A673 (cell line): ENCODE measurements around the gene HVCN1. TPM values are rescaled to one million over a fixed set of nuclear protein-coding genes. Genes with fewer than 3 reads are reported as not detected.
A peak's percentile ranks its signal among the peaks of the same experiment; 100 is the strongest.

ENCODE experiments used
- BruUV-seq: library from RNA; stranded (reverse); fragments of 400-500 nt; replicated peaks from 2 replicates; lab custom pipeline; 2021; lab: Mats Ljungman, UMichigan
- CTCF ChIA-PET: fragments of 300-600 bp; sonication (Branson Sonifier 250); formaldehyde crosslinking; loops from one replicate; lab custom pipeline; 2022; ENCODE audit warnings: antibody characterized with exemption; lab: Charles Lee
- POLR2A ChIA-PET: fragments of 300-600 bp; sonication (Branson Sonifier 250); formaldehyde crosslinking; loops from one replicate; lab custom pipeline; 2022; ENCODE audit warnings: antibody characterized with exemption; ENCODE audit not compliant: low non-redundant PET; lab: Charles Lee
- DNase-seq: peaks from one replicate; pipeline ENCODE4 v3.0.0-alpha.2; 2015; ENCODE audit warnings: low spot score
- H3K27ac ChIP-seq: fragments of 200-600 bp; sonication (generic); 2 replicates; pipeline ENCODE4 v1.5.1; 2016; ENCODE audit warnings: mixed run types, low read depth, mild to moderate bottlenecking, mixed read lengths, antibody characterized with exemption, low read length; ENCODE audit not compliant: poor library complexity, severe bottlenecking
- H3K27me3 ChIP-seq: fragments of 200-600 bp; sonication (generic); replicated peaks from 2 replicates; pipeline ENCODE4 v1.6.1; 2017; ENCODE audit warnings: mixed run types, low read depth, mild to moderate bottlenecking, mixed read lengths, antibody characterized with exemption, low read length; ENCODE audit not compliant: insufficient read depth, poor library complexity
- H3K36me3 ChIP-seq: fragments of 200-600 bp; sonication (generic); 2 replicates; pipeline ENCODE4 v1.6.1; 2016; ENCODE audit warnings: mixed run types, mild to moderate bottlenecking, mixed read lengths, antibody characterized with exemption, low read length; ENCODE audit not compliant: insufficient read depth, poor library complexity, severe bottlenecking
- H3K4me1 ChIP-seq: fragments of 200-600 bp; sonication (generic); 2 replicates; pipeline ENCODE4 v1.6.1; 2017; ENCODE audit warnings: mixed run types, mild to moderate bottlenecking, mixed read lengths, antibody characterized with exemption, low read length; ENCODE audit not compliant: insufficient read depth, poor library complexity, severe bottlenecking
- H3K4me3 ChIP-seq: fragments of 200-600 bp; sonication (generic); 2 replicates; pipeline ENCODE4 v1.5.1; 2016; ENCODE audit warnings: low read depth, mixed run types, mild to moderate bottlenecking, mixed read lengths, low read length; ENCODE audit not compliant: poor library complexity, severe bottlenecking
- H3K9me3 ChIP-seq: fragments of 200-600 bp; sonication (generic); 2 replicates; pipeline ENCODE4 v1.6.1; 2016; ENCODE audit warnings: mixed run types, low read depth, mild to moderate bottlenecking, mixed read lengths, antibody characterized with exemption, low read length; ENCODE audit not compliant: poor library complexity, severe bottlenecking
- EZH2 ChIP-seq: fragments of 200-600 bp; sonication (generic); IDR thresholded peaks from 2 replicates; pipeline ENCODE4 v1.6.1; 2017; ENCODE audit warnings: borderline replicate concordance, low read depth, mild to moderate bottlenecking, mixed read lengths, antibody characterized with exemption, low read length; ENCODE audit not compliant: poor library complexity, severe bottlenecking
- intact Hi-C: fragments of 100-400 bp; cut with micrococcal nuclease; formaldehyde crosslinking; loops from one replicate; pipeline ENCODE4 v1.10.0; 2022; ENCODE audit not compliant: unreplicated experiment
- total RNA-seq: library from RNA; stranded (reverse); gene quantifications from 2 replicates; pipeline ENCODE4 v1.2.3, GENCODE V29; 2021
- TF ChIP-seq, protein P1 (sequence below): fragments of 300-800, 200-600 bp; sonication (generic); conservative IDR thresholded peaks from 2 replicates; pipeline ENCODE4 v1.5.1; 2017; ENCODE audit warnings: low read depth, mild to moderate bottlenecking, antibody characterized with exemption, low read length, moderate library complexity, mixed read lengths

Gene HVCN1
- total RNA-seq, 1 experiment from 2014 or later = 1.1 TPM

DNA sequence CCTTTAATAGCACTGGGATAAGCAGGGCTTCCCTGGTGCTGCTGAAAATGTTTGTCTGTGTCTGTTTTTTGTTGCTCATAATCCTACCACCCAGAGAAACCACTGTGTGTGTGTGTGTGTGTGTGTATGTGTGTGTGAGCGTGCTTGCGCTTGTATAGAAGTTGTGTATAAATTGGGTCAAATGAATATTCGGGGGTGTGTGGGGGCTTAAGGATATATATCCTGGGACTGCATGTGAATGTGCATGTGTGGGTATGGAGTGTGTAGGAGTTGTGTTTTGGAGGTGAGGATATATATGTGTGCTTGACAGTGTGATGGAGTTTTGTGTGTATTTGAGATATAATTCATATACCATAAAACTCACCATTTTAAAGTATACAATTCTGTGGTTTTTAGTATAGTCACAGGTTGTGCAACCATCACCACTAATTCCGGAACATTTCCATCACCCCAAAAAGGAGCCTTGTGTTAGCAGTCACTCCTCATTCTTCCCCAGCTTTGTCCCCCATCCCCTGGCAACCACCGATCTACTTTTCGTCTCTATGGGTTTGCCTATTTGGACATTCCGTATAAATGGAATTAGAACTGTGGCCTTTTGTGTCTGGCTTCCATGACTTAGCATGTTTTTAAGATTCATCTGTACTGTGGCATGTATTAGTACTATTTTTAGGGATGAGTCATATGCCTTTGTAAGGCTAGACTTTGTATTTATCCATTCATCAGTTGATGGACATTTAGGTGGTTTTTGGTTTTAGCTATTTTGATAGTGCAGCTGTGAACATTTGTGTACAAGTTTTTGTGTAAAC, 49.4 kb downstream of the HVCN1 start:
- H3K27ac ChIP-seq = no peak overlapping the region
- no peaks in the 10 kb centered on the region for H3K27me3 ChIP-seq
- ChIA-PET POLR2A (no interaction called here), CTCF (no interaction called here)
- DNase-seq = peak; percentile 31
- H3K4me1 ChIP-seq = peaks cover 46% of the 10 kb centered on the region
- H3K4me3 ChIP-seq = no peak overlapping the region
- intact Hi-C loops = no loop called here
- no peaks in the 10 kb centered on the region for H3K36me3 ChIP-seq
- no peak for TF ChIP-seq EZH2
- TF ChIP-seq, protein P1, sequence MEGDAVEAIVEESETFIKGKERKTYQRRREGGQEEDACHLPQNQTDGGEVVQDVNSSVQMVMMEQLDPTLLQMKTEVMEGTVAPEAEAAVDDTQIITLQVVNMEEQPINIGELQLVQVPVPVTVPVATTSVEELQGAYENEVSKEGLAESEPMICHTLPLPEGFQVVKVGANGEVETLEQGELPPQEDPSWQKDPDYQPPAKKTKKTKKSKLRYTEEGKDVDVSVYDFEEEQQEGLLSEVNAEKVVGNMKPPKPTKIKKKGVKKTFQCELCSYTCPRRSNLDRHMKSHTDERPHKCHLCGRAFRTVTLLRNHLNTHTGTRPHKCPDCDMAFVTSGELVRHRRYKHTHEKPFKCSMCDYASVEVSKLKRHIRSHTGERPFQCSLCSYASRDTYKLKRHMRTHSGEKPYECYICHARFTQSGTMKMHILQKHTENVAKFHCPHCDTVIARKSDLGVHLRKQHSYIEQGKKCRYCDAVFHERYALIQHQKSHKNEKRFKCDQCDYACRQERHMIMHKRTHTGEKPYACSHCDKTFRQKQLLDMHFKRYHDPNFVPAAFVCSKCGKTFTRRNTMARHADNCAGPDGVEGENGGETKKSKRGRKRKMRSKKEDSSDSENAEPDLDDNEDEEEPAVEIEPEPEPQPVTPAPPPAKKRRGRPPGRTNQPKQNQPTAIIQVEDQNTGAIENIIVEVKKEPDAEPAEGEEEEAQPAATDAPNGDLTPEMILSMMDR = no peak
- H3K9me3 ChIP-seq = no peaks in the 10 kb centered on the region
- BruUV-seq = no TSS peak

GRCh38 chr12:110638796-110639195, 50.1 kb downstream of the HVCN1 start:
- intact Hi-C loops = no loop called here
- CTCF ChIA-PET = no interaction called here
- TF ChIP-seq EZH2 = no peak
- TF ChIP-seq, protein P1 = no peak
- no peak overlapping the region for H3K4me3 ChIP-seq
- H3K27me3 ChIP-seq = no peaks in the 10 kb centered on the region
- POLR2A ChIA-PET = no interaction called here
- H3K36me3 ChIP-seq = no peaks in the 10 kb centered on the region
- H3K9me3 ChIP-seq = no peaks in the 10 kb centered on the region
- no peak overlapping the region for H3K27ac ChIP-seq
- BruUV-seq = no TSS peak
- peaks cover 54% of the 10 kb centered on the region for H3K4me1 ChIP-seq
- DNase-seq = no peak

DNA sequence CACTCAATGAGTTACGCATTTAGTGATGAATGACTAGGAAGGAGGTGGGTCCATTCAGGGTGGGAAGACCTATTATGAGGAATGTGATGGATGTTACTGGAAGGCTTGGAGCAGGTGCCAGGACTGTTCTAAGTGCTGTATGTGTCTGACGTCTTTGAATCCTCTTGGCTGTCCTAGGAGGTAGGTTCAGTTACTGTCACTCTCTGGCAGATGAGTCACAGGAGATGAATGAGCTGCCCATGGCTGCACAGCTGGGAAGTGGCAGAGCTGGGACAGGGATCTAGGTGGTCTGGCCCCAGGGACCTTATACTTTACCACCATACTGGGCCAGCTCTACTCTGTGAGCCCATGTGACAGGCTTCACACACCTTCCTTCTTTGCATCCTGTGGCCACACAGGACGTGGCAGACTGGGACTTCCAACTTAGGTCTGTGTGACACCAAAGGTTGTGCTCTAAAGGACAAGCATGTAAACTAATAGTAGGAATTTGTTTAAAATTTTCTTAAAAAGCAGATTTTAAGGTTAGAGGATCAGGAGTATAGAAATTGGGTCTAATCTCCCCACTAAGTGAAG, 51.0 kb downstream of the HVCN1 start:
- CTCF ChIA-PET = no interaction called here

More for the DNA sequence above, 51.0 kb downstream of the HVCN1 start:
- Histone ChIP-seq H3K36me3 (no peaks in the 10 kb centered on the region), H3K4me3 (no peak overlapping the region), H3K27ac (no peak overlapping the region), H3K4me1 (peaks cover 54% of the 10 kb centered on the region), H3K9me3 (no peaks in the 10 kb centered on the region), H3K27me3 (no peaks in the 10 kb centered on the region)
- BruUV-seq = no TSS peak
- TF ChIP-seq, protein P1 = no peak
- TF ChIP-seq EZH2 = no peak
- POLR2A ChIA-PET = no interaction called here
- intact Hi-C loops = no loop called here
- no peak for DNase-seq
